DOHH2 (cell line): Measurements from ENCODE around the gene TGFBR2.

Experiments used
- CTCF ChIP-seq: fragments of 200-600 bp; sonication (generic); IDR thresholded peaks from one replicate; pipeline ENCODE4 v1.5.1; 2014; ENCODE audit warnings: antibody characterized with exemption, mild to moderate bottlenecking, low read depth, low read length; ENCODE audit not compliant: poor library complexity, severe bottlenecking
- EZH2phosphoT487 ChIP-seq: fragments of 200-600 bp; sonication (generic); IDR thresholded peaks from 2 replicates; pipeline ENCODE4 v1.6.1; 2017; ENCODE audit warnings: borderline replicate concordance, mild to moderate bottlenecking, antibody characterized with exemption, low read length, moderate library complexity, mixed read lengths

GRCh38 chr3:30672959-30673358 lies 66.6 kb downstream of the TGFBR2 start:
- TF ChIP-seq EZH2phosphoT487 = no peak
- TF ChIP-seq CTCF = no peak
